GM08714 (cell line): Measurements from ENCODE around the gene PCLO.

Experiments
- H3K4me3 ChIP-seq: fragments of 200-500 bp; sonication (Bioruptor generic); 2 replicates; pipeline ENCODE4 v1.5.1; 2014; ENCODE audit warnings: mild to moderate bottlenecking, low read length, inconsistent platforms
- ZNF274 ChIP-seq: IDR thresholded peaks from 2 replicates; pipeline ENCODE4 v1.6.1; 2012; ENCODE audit warnings: mild to moderate bottlenecking, low read depth, low read length

The PCLO gene

GRCh38 chr7:82705517-82706260 lies 457.0 kb downstream of the PCLO start:
- no peak for TF ChIP-seq ZNF274
- no peak overlapping the region for H3K4me3 ChIP-seq

DNA sequence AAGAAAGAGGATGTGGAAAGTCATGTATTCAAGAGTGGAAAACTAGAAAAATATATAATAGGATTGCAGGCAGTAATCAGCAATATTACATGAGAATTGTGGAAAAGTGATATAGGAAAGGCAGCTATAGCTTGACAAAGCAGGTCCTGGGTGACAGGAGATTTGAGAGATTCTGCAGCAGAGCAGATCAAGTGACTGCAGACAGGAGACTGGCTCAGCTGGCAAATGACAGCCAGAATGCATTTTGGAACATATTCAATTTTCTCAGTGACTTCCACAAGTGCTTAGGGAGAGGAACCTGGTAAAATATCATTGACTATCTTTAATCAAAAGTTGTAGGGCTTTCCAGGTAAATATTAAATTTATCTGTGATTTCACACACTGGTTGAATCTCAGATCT lies 458.6 kb downstream of the PCLO start:
- TF ChIP-seq ZNF274: no peak
- no peak overlapping the region for H3K4me3 ChIP-seq
